GM21526 (cell line): Measurements from ENCODE around the gene NACAD.
"Not testable (repeated sequence)": the region's sequence is repeated elsewhere in the genome, so short reads cannot be mapped to it uniquely, and the experiment has no call there.

ENCODE experiments used
- ATAC-seq: cut with Tn5 transposase; IDR thresholded peaks from one replicate; pipeline ENCODE4 v1.9.1; 2021; ENCODE audit warnings: moderate library complexity; ENCODE audit not compliant: unreplicated experiment, low FRiP score

Gene NACAD

GRCh38 chr7:45114926-45115325 lies 26.2 kb upstream of the NACAD start:
- no peak for ATAC-seq

- not testable (repeated sequence) for ATAC-seq
These were observed 25.5 kb upstream of the NACAD start for GRCh38 chr7:45114257-45114656.

GRCh38 chr7:45112648-45113047 lies 23.9 kb upstream of the NACAD start:
- no peak for ATAC-seq

- ATAC-seq: peak; percentile 95
These were observed 22.8 kb upstream of the NACAD start, which contains the start of gene TBRG4 for GRCh38 chr7:45111298-45112223. Gene TBRG4, minus strand, starts transcription at chr7:45111697. Its CDS starts 2,460 bp downstream, at chr7:45109237.

- no peak for ATAC-seq
These were observed 20.1 kb upstream of the NACAD start for GRCh38 chr7:45108863-45109262.

GRCh38 chr7:45107356-45107755 lies 18.6 kb upstream of the NACAD start:
- ATAC-seq: no peak

- no peak for ATAC-seq
These were observed 18.1 kb upstream of the NACAD start for GRCh38 chr7:45106820-45107219.

GRCh38 chr7:45105588-45106188 lies 16.9 kb upstream of the NACAD start:
- no peak for ATAC-seq

GRCh38 chr7:45104844-45105587 lies 16.2 kb upstream of the NACAD start:
- no peak for ATAC-seq

- no peak for ATAC-seq
These were observed 15.4 kb upstream of the NACAD start for GRCh38 chr7:45103958-45104843.

GRCh38 chr7:45102785-45103712 lies 14.3 kb upstream of the NACAD start:
- ATAC-seq: no peak

GRCh38 chr7:45101748-45102147 lies 13.0 kb upstream of the NACAD start:
- ATAC-seq: no peak

- no peak for ATAC-seq
These were observed 12.2 kb upstream of the NACAD start for GRCh38 chr7:45100761-45101480.

- ATAC-seq: no peak
These were observed 11.4 kb upstream of the NACAD start for GRCh38 chr7:45099891-45100760.

GRCh38 chr7:45098983-45099839 lies 10.4 kb upstream of the NACAD start:
- no peak for ATAC-seq

GRCh38 chr7:45092931-45093235 lies 4.1 kb upstream of the NACAD start:
- no peak for ATAC-seq
